BLaER1 (cell line): ENCODE measurements around the gene BMP7.
"Not testable (repeated sequence)": the region's sequence is repeated elsewhere in the genome, so short reads cannot be mapped to it uniquely, and the experiment has no call there.

Experiments
- H3K27ac ChIP-seq: shearing (Covaris generic); formaldehyde crosslinking; 2 replicates; pipeline ENCODE4 v1.8.1; 2022
- H3K27me3 ChIP-seq: shearing (Covaris generic); formaldehyde crosslinking; 2 replicates; pipeline ENCODE4 v1.8.1; 2022
- H3K36me3 ChIP-seq: shearing (Covaris generic); formaldehyde crosslinking; 2 replicates; pipeline ENCODE4 v1.8.1; 2022
- H3K4me1 ChIP-seq: shearing (Covaris generic); formaldehyde crosslinking; 2 replicates; pipeline ENCODE4 v1.8.1; 2022
- H3K4me2 ChIP-seq: shearing (Covaris generic); formaldehyde crosslinking; 2 replicates; pipeline ENCODE4 v1.8.1; 2022
- H3K4me3 ChIP-seq: shearing (Covaris generic); formaldehyde crosslinking; 2 replicates; pipeline ENCODE4 v1.8.1; 2022
- H3K9ac ChIP-seq: shearing (Covaris generic); formaldehyde crosslinking; 2 replicates; pipeline ENCODE4 v1.8.1; 2022
- H3K9me3 ChIP-seq: shearing (Covaris generic); formaldehyde crosslinking; 2 replicates; pipeline ENCODE4 v1.8.1; 2022
- H4K20me1 ChIP-seq: shearing (Covaris generic); formaldehyde crosslinking; 2 replicates; pipeline ENCODE4 v1.8.1; 2022
- Cebpa-rat ChIP-seq: shearing (Covaris generic); IDR thresholded peaks from 2 replicates; pipeline ENCODE4 v1.8.1; 2022

Gene BMP7

GRCh38 chr20:57160985-57161384, 105.5 kb downstream of the BMP7 start:
- no peak overlapping the region for H3K4me3 ChIP-seq
- H4K20me1 ChIP-seq: no peaks in the 10 kb centered on the region
- no peak overlapping the region for H3K4me2 ChIP-seq
- H3K27me3 ChIP-seq: no peaks in the 10 kb centered on the region
- no peak for TF ChIP-seq Cebpa-rat
- H3K36me3 ChIP-seq: no peaks in the 10 kb centered on the region
- no peak overlapping the region for H3K27ac ChIP-seq
- H3K9me3 ChIP-seq: peaks cover 21% of the 10 kb centered on the region
- no peak overlapping the region for H3K9ac ChIP-seq
- peaks cover 19% of the 10 kb centered on the region; the same call in 1 of the 2 replicates for H3K4me1 ChIP-seq

GRCh38 chr20:57159945-57160610, 106.4 kb downstream of the BMP7 start:
- H3K9ac ChIP-seq: no peak overlapping the region
- H3K9me3 ChIP-seq: peaks cover 20% of the 10 kb centered on the region
- H3K36me3 ChIP-seq: no peaks in the 10 kb centered on the region
- no peak overlapping the region for H3K4me2 ChIP-seq
- no peaks in the 10 kb centered on the region for H4K20me1 ChIP-seq
- H3K4me3 ChIP-seq: no peak overlapping the region
- no peak for TF ChIP-seq Cebpa-rat
- H3K4me1 ChIP-seq: peaks cover 24% of the 10 kb centered on the region; the same call in 1 of the 2 replicates
- H3K27ac ChIP-seq: no peak overlapping the region
- no peaks in the 10 kb centered on the region for H3K27me3 ChIP-seq

- no peak overlapping the region for H3K4me3 ChIP-seq
- no peak overlapping the region for H3K9ac ChIP-seq
- H3K36me3 ChIP-seq: no peaks in the 10 kb centered on the region
- peaks cover 27% of the 10 kb centered on the region for H3K4me1 ChIP-seq
- TF ChIP-seq Cebpa-rat: no peak
- H3K27me3 ChIP-seq: no peaks in the 10 kb centered on the region
- H3K27ac ChIP-seq: no peak overlapping the region
- H4K20me1 ChIP-seq: no peaks in the 10 kb centered on the region
- peaks cover 12% of the 10 kb centered on the region for H3K9me3 ChIP-seq
- no peak overlapping the region for H3K4me2 ChIP-seq
Observed at GRCh38 chr20:57159193-57159851, 107.1 kb downstream of the BMP7 start.

- no peak overlapping the region for H3K27ac ChIP-seq
- H3K4me1 ChIP-seq: peaks cover 36% of the 10 kb centered on the region
- no peak overlapping the region for H3K9ac ChIP-seq
- H3K36me3 ChIP-seq: no peaks in the 10 kb centered on the region
- TF ChIP-seq Cebpa-rat: no peak
- peaks cover 4% of the 10 kb centered on the region; the same call in 1 of the 2 replicates for H3K9me3 ChIP-seq
- no peak overlapping the region for H3K4me3 ChIP-seq
- H3K27me3 ChIP-seq: no peaks in the 10 kb centered on the region
- H3K4me2 ChIP-seq: no peak overlapping the region
- no peaks in the 10 kb centered on the region for H4K20me1 ChIP-seq
Observed at GRCh38 chr20:57158474-57158873, 108.0 kb downstream of the BMP7 start.

- H3K4me3 ChIP-seq, H3K27me3 ChIP-seq, H4K20me1 ChIP-seq, H3K4me2 ChIP-seq, H3K27ac ChIP-seq, H3K36me3 ChIP-seq, H3K9me3 ChIP-seq, H3K9ac ChIP-seq: not testable (repeated sequence)
- peaks cover 43% of the 10 kb centered on the region for H3K4me1 ChIP-seq
Observed at GRCh38 chr20:57157787-57158186, 108.7 kb downstream of the BMP7 start.

- Histone ChIP-seq H3K9me3 (no peaks in the 10 kb centered on the region), H3K4me2 (no peak overlapping the region), H3K36me3 (no peaks in the 10 kb centered on the region), H3K27ac (no peak overlapping the region), H3K27me3 (no peaks in the 10 kb centered on the region), H3K9ac (no peak overlapping the region), H4K20me1 (no peaks in the 10 kb centered on the region), H3K4me1 (peaks cover 45% of the 10 kb centered on the region), H3K4me3 (no peak overlapping the region)
- TF ChIP-seq Cebpa-rat: no peak
Observed at GRCh38 chr20:57157106-57157691, 109.2 kb downstream of the BMP7 start.

- TF ChIP-seq Cebpa-rat: no peak
- Histone ChIP-seq H3K9ac (no peak overlapping the region), H3K27ac (no peak overlapping the region), H3K27me3 (no peaks in the 10 kb centered on the region), H3K36me3 (no peaks in the 10 kb centered on the region), H3K4me3 (no peak overlapping the region), H4K20me1 (no peaks in the 10 kb centered on the region), H3K9me3 (0 out of 2 replicates have a peak, but pooled peaks cover 3% of the 10 kb centered on the region), H3K4me1 (peaks cover 45% of the 10 kb centered on the region), H3K4me2 (no peak overlapping the region)
Observed at GRCh38 chr20:57156011-57156729, 110.3 kb downstream of the BMP7 start.

- Histone ChIP-seq H3K9ac (no peak overlapping the region), H4K20me1 (no peaks in the 10 kb centered on the region), H3K4me3 (no peak overlapping the region), H3K27ac (no peak overlapping the region), H3K4me1 (peaks cover 39% of the 10 kb centered on the region), H3K9me3 (0 out of 2 replicates have a peak, but pooled peaks cover 3% of the 10 kb centered on the region), H3K27me3 (no peaks in the 10 kb centered on the region), H3K36me3 (no peaks in the 10 kb centered on the region), H3K4me2 (no peak overlapping the region)
- no peak for TF ChIP-seq Cebpa-rat
Observed at GRCh38 chr20:57155415-57155814, 111.0 kb downstream of the BMP7 start.

- Histone ChIP-seq H3K36me3 (no peaks in the 10 kb centered on the region), H3K27ac (peak overlapping the region; percentile 54), H3K4me2 (peak overlapping the region; percentile 83), H4K20me1 (no peaks in the 10 kb centered on the region), H3K9ac (peak overlapping the region; percentile 57; the same call in 1 of the 2 replicates), H3K4me1 (peaks cover 36% of the 10 kb centered on the region), H3K9me3 (peaks cover 5% of the 10 kb centered on the region; the same call in 1 of the 2 replicates), H3K27me3 (no peaks in the 10 kb centered on the region), H3K4me3 (peak overlapping the region; percentile 9; the same call in 1 of the 2 replicates)
- no peak for TF ChIP-seq Cebpa-rat
Observed at GRCh38 chr20:57153238-57153905, 113.1 kb downstream of the BMP7 start.
